Ishikawa (cell line): ENCODE measurements around the gene MGMT.

ENCODE experiments used
- CEBPB ChIP-seq: IDR thresholded peaks from 2 replicates; pipeline ENCODE4 v1.6.1; 2012
- CREB1 ChIP-seq: IDR thresholded peaks from 2 replicates; pipeline ENCODE4 v1.6.1; 2012; ENCODE audit warnings: low read depth
- EGR1 ChIP-seq: IDR thresholded peaks from 2 replicates; pipeline ENCODE4 v1.6.1; 2012
- EP300 ChIP-seq: IDR thresholded peaks from 2 replicates; pipeline ENCODE4 v1.6.1; 2012; ENCODE audit warnings: borderline replicate concordance
- FOXM1 ChIP-seq: IDR thresholded peaks from 2 replicates; pipeline ENCODE4 v1.6.1; 2012; ENCODE audit warnings: low read depth, borderline replicate concordance
- MAX ChIP-seq: IDR thresholded peaks from 2 replicates; pipeline ENCODE4 v1.6.1; 2012
- NFIC ChIP-seq: IDR thresholded peaks from 2 replicates; pipeline ENCODE4 v1.6.1; 2012
- RAD21 ChIP-seq: IDR thresholded peaks from 2 replicates; pipeline ENCODE4 v1.6.1; 2012; ENCODE audit warnings: low read depth
- REST ChIP-seq: IDR thresholded peaks from 2 replicates; pipeline ENCODE4 v1.6.1; 2012; ENCODE audit warnings: low read depth, mild to moderate bottlenecking
- TAF1 ChIP-seq: IDR thresholded peaks from 2 replicates; pipeline ENCODE4 v1.6.1; 2012; ENCODE audit warnings: low read depth, mild to moderate bottlenecking
- TCF12 ChIP-seq: IDR thresholded peaks from 2 replicates; pipeline ENCODE4 v1.6.1; 2012; ENCODE audit warnings: low read depth
- TEAD4 ChIP-seq: IDR thresholded peaks from 2 replicates; pipeline ENCODE4 v1.6.1; 2012
- YY1 ChIP-seq: IDR thresholded peaks from 2 replicates; pipeline ENCODE4 v1.6.1; 2012; ENCODE audit warnings: low read depth
- ZBTB7A ChIP-seq: IDR thresholded peaks from 2 replicates; pipeline ENCODE4 v1.6.1; 2012; ENCODE audit warnings: low read depth
- TF ChIP-seq, protein P1 (sequence below): IDR thresholded peaks from 2 replicates; pipeline ENCODE4 v1.6.1; 2012

The MGMT gene

GRCh38 chr10:129709627-129710509 lies 242.8 kb downstream of the MGMT start:
- TF ChIP-seq NFIC = no peak
- TF ChIP-seq CEBPB = no peak
- TF ChIP-seq ZBTB7A = no peak
- no peak for TF ChIP-seq EGR1
- TF ChIP-seq TAF1 = no peak
- TF ChIP-seq FOXM1 = no peak
- no peak for TF ChIP-seq EP300
- TF ChIP-seq CREB1 = no peak
- TF ChIP-seq TCF12 = no peak
- no peak for TF ChIP-seq MAX
- TF ChIP-seq RAD21 = no peak
- TF ChIP-seq, protein P1, sequence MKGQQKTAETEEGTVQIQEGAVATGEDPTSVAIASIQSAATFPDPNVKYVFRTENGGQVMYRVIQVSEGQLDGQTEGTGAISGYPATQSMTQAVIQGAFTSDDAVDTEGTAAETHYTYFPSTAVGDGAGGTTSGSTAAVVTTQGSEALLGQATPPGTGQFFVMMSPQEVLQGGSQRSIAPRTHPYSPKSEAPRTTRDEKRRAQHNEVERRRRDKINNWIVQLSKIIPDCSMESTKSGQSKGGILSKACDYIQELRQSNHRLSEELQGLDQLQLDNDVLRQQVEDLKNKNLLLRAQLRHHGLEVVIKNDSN = no peak
- no peak for TF ChIP-seq REST

DNA sequence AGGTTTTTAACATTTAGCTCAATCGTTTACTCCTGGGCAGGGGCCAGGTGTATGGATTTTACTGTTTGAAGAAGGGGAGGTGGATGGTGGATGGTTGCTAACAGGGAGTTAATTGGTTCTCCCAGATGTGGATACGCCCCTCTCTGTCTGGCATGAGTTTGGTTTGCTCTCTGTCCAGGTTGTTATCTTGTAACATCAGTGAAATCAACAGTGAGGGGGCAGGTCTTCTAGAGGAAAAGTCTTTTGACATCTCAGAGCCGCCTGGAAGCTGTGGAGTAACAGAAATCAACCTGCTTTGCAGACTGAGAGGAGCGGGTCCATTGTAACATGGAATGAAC lies 243.4 kb downstream of the MGMT start:
- no peak for TF ChIP-seq NFIC
- no peak for TF ChIP-seq MAX
- TF ChIP-seq TAF1 = no peak
- TF ChIP-seq FOXM1 = no peak
- TF ChIP-seq TEAD4 = no peak
- TF ChIP-seq TCF12 = no peak
- no peak for TF ChIP-seq YY1
- no peak for TF ChIP-seq REST
- no peak for TF ChIP-seq CEBPB
- TF ChIP-seq, protein P1 = no peak
- no peak for TF ChIP-seq CREB1

- TF ChIP-seq TCF12 = no peak
- TF ChIP-seq FOXM1 = no peak
- TF ChIP-seq YY1 = no peak
- no peak for TF ChIP-seq NFIC
- no peak for TF ChIP-seq TEAD4
- no peak for TF ChIP-seq RAD21
- TF ChIP-seq, protein P1 = no peak
- TF ChIP-seq CREB1 = no peak
- no peak for TF ChIP-seq CEBPB
- TF ChIP-seq MAX = no peak
- no peak for TF ChIP-seq ZBTB7A
- TF ChIP-seq REST = no peak
- no peak for TF ChIP-seq TAF1
- TF ChIP-seq EP300 = no peak
- TF ChIP-seq EGR1 = no peak
Measured at GRCh38 chr10:129711291-129711690, 244.2 kb downstream of the MGMT start.

GRCh38 chr10:129712000-129712399 lies 245.0 kb downstream of the MGMT start:
- TF ChIP-seq TAF1 = no peak
- no peak for TF ChIP-seq NFIC
